Transverse colon (tissue), 4 donors: ENCODE data around the gene TMEM132D. TPM values are rescaled to one million over a fixed set of nuclear protein-coding genes. Genes with fewer than 3 reads are reported as not detected.

ENCODE experiments used
- DNase-seq: peaks from one replicate; pipeline ENCODE4 v3.0.0-alpha.2; 2019
- H3K27ac ChIP-seq, 4 donors: fragments of 200-600 bp; sonication (generic); 2 replicates each; pipeline ENCODE4 v1.5.1; 2016 to 2018; ENCODE audit warnings: inconsistent platforms in 4 of 4
- H3K27me3 ChIP-seq: fragments of 200-600 bp; sonication (generic); 2 replicates; pipeline ENCODE4 v1.5.1; 2017; ENCODE audit warnings: inconsistent platforms
- H3K36me3 ChIP-seq, 4 donors: fragments of 200-600 bp; sonication (generic); 2 replicates each; pipeline ENCODE4 v1.5.1; 2017 to 2019; ENCODE audit warnings: inconsistent platforms in 4 of 4
- H3K4me1 ChIP-seq, 4 donors: fragments of 200-600 bp; sonication (generic); 2 replicates each; pipeline ENCODE4 v1.5.1; 2017 to 2020; ENCODE audit warnings: inconsistent platforms in 4 of 4
- H3K4me3 ChIP-seq, 4 donors: fragments of 200-600 bp; sonication (generic); 1 replicate in 1 of 4; 2 replicates in 3 of 4; pipeline versions ENCODE4 v1.5.1 to v1.6.1; 2017 to 2019; ENCODE audit warnings: inconsistent platforms in 4 of 4
- H3K9me3 ChIP-seq, 2 donors: fragments of 200-600 bp; sonication (generic); 2 replicates each; pipeline ENCODE4 v1.5.1; 2017 to 2019; ENCODE audit warnings: inconsistent platforms in 2 of 2
- EP300 ChIP-seq: sonication (generic); formaldehyde crosslinking; IDR thresholded peaks from one replicate; pipeline ENCODE4 v1.6.1; 2017; ENCODE audit warnings: antibody characterized with exemption, low read depth
- POLR2A ChIP-seq: fragments of 450-650 bp; IDR thresholded peaks from one replicate; pipeline ENCODE4 v1.6.1; 2016; ENCODE audit warnings: antibody characterized with exemption, mild to moderate bottlenecking, moderate library complexity
- POLR2AphosphoS5 ChIP-seq, 3 donors: sonication (generic); formaldehyde crosslinking; IDR thresholded peaks; one replicate each; pipeline ENCODE4 v1.6.1; 2016; ENCODE audit warnings: antibody characterized with exemption in 3 of 3
- WGBS, 2 donors: methylation state at CpG; one replicate each; pipeline ENCODE4 v1.1.5; 2018; ENCODE audit warnings: low coverage in 1 of 2; 5-methylcytosine and 5-hydroxymethylcytosine counted together
- in situ Hi-C, 4 donors: fragments of 200-750 bp; cut with MboI; loops; one replicate each; pipeline versions ENCODE4 v1.15.0 to v1.15.1; 2017; ENCODE audit warnings: low sequenced_read_pairs in 3 of 4, low pct_ligation_motif_present in 1 of 4, low pct_unique_long_range_greater_than_20kb in 1 of 4
- intact Hi-C: fragments of 100-400 bp; cut with DNase I; formaldehyde crosslinking; loops from one replicate; pipeline ENCODE4 v1.15.1; 2023; ENCODE audit warnings: low total_unique reads
- total RNA-seq, 4 donors: library from RNA; depleted of rRNA; stranded (reverse); fragments of >200 nt; gene quantifications; one replicate each; pipeline ENCODE4 v1.1.0, GENCODE V29; 2016
- TF ChIP-seq, protein P1 (sequence below), 5 experiments: fragments of 200-600 bp in 3 of 5; fragments of 450-650 bp in 2 of 5; sonication (generic) in 3 of 5; IDR thresholded peaks; 1 replicate in 2 of 5; 2 replicates in 3 of 5; pipeline ENCODE4 v1.5.1; 2016 to 2017; ENCODE audit warnings: antibody characterized with exemption in 5 of 5, inconsistent platforms in 3 of 5, mild to moderate bottlenecking in 2 of 5, moderate library complexity in 1 of 5

TMEM132D gene
- total RNA-seq, 4 donors from 2014 or later: 0.48 to 0.55 TPM; not detected in 2

DNA sequence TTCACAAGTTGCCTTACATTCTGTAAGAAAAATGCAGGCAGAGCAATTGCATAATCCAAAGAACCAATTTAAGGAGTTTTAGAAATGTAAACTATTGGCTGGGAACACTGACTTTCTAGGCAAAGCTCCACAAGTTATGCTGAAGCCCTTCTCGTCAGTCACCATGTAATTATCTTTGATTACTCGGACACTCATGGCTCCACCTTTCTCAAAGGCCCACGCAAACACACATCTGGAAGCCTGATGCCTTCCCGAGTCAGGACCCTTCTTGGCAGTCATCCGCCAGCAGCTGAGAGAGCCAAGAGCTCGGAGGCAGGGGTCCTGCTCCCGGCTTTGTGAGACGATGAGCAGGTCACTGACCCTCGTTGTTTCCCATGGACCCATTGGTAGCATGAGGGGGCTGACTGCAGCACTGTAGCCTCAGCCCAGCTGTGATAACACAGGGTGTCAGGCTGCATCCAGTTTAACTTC lies 202.2 kb downstream of the TMEM132D start:
- Histone ChIP-seq H3K36me3 (no peaks in the 10 kb centered on the region), H3K9me3 (peaks cover 0 to 7% of the 10 kb centered on the region in 2 donors), H3K27me3 (no peaks in the 10 kb centered on the region), H3K27ac (no peak overlapping the region), H3K4me3 (no peak overlapping the region), H3K4me1 (no peaks in the 10 kb centered on the region)
- DNase-seq: no peak
- TF ChIP-seq POLR2A: no peak
- no peak for TF ChIP-seq EP300
- TF ChIP-seq, protein P1, sequence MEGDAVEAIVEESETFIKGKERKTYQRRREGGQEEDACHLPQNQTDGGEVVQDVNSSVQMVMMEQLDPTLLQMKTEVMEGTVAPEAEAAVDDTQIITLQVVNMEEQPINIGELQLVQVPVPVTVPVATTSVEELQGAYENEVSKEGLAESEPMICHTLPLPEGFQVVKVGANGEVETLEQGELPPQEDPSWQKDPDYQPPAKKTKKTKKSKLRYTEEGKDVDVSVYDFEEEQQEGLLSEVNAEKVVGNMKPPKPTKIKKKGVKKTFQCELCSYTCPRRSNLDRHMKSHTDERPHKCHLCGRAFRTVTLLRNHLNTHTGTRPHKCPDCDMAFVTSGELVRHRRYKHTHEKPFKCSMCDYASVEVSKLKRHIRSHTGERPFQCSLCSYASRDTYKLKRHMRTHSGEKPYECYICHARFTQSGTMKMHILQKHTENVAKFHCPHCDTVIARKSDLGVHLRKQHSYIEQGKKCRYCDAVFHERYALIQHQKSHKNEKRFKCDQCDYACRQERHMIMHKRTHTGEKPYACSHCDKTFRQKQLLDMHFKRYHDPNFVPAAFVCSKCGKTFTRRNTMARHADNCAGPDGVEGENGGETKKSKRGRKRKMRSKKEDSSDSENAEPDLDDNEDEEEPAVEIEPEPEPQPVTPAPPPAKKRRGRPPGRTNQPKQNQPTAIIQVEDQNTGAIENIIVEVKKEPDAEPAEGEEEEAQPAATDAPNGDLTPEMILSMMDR (IDR thresholded peaks at IDR 0.05): no peak
- TF ChIP-seq POLR2AphosphoS5 (IDR thresholded peaks at IDR 0.05): no peak
- WGBS, 2 donors: 51 to 81% methylated on average over 4 to 9 of the region's 9 CpGs
- in situ Hi-C loops (no loop called here), intact Hi-C loops (no loop called here)

DNA sequence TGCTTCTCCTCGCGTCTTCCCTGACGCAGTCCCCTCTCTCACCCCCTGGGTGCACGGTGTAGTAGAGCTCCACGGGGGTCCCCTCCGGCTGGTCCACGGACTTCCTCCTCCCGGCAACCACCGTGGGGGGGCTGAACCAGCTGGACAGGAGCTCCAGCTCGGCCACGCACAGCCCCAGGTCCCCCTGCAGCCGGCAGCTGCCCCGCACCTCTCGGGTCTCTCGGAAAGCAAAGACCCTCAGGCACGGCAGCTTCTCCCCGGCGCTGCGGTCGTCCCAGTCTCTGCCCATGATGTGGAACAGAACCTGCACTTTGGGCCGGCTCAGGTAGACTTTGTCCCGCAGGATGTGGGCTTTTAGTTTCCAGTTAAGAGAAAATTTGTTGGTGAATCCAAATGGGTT lies 203.8 kb downstream of the TMEM132D start:
- in situ Hi-C loops: no loop called here

DNA sequence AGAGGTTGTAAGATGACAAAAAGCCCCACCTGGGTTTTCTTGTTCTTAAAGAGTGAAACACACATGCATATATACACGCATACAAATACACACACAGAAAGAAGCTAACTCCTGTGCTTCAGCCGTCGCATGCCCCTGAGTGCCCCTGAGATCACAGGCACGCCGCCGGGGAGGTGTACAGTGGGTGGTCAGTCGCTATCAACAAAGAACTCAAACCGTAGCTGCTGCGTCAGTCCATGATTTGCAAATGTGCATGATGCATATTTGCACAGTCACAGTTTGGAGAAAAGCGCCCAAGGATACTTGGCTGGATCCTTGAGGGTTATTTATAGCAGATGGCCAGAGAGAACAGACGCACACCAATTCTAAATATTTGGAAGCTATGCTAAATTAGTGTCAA lies 206.9 kb downstream of the TMEM132D start:
- in situ Hi-C loops (no loop called here), intact Hi-C loops (no loop called here)
- Histone ChIP-seq H3K4me1 (no peaks in the 10 kb centered on the region), H3K27ac (no peak overlapping the region), H3K27me3 (no peaks in the 10 kb centered on the region), H3K9me3 (no peaks in the 10 kb centered on the region), H3K36me3 (no peaks in the 10 kb centered on the region), H3K4me3 (no peak overlapping the region)
- WGBS, 2 donors: 20 to 66% methylated on average over 1 to 11 of the region's 11 CpGs
- no peak for DNase-seq
- TF ChIP-seq EP300 (no peak), POLR2A (no peak), POLR2AphosphoS5 (IDR thresholded peaks at IDR 0.05) (no peak)
- TF ChIP-seq, protein P1 (IDR thresholded peaks at IDR 0.05): no peak

More for the DNA sequence above, 203.8 kb downstream of the TMEM132D start:
- WGBS, 2 donors: 94% methylated on average over 21 of the region's 22 CpGs; no CpG with 5 or more reads in 1 of the 2 donors
- no peak overlapping the region for H3K4me3 ChIP-seq
- H3K27ac ChIP-seq: no peak overlapping the region
- no peak for DNase-seq
- no peaks in the 10 kb centered on the region for H3K9me3 ChIP-seq
- H3K4me1 ChIP-seq: no peaks in the 10 kb centered on the region
- intact Hi-C loops: no loop called here
- no peaks in the 10 kb centered on the region for H3K27me3 ChIP-seq
- TF ChIP-seq EP300 (no peak), POLR2A (no peak), POLR2AphosphoS5 (IDR thresholded peaks at IDR 0.05) (no peak)
- TF ChIP-seq, protein P1 (IDR thresholded peaks at IDR 0.05): no peak
- H3K36me3 ChIP-seq: no peaks in the 10 kb centered on the region

DNA sequence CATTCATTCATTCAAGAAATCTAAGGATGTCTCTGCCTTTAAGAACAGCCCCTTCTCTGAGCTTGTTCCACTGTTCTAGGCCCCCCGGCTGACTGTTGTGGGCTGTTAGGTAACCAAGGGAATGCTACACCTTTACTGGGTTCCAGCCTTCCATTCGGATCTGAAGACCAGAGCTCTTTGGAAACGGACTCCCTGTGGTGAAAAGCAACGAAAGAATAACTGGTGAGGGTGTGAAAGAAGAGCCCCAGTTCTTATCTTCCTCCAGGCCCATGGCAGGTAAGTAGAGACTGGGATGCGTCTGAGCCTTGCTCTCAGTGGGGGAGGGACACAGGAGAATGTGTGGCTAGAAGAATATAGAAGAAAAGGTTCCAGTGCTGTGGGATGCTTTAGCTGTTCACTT lies 207.4 kb downstream of the TMEM132D start:
- Histone ChIP-seq H3K27ac (no peak overlapping the region), H3K9me3 (no peaks in the 10 kb centered on the region), H3K36me3 (no peaks in the 10 kb centered on the region), H3K27me3 (no peaks in the 10 kb centered on the region), H3K4me3 (no peak overlapping the region), H3K4me1 (no peaks in the 10 kb centered on the region)
- 49 to 50% methylated on average over 1 to 5 of the region's 5 CpGs for WGBS, 2 donors
- intact Hi-C loops: no loop called here
- in situ Hi-C loops: no loop called here
- TF ChIP-seq, protein P1 (IDR thresholded peaks at IDR 0.05): no peak
- TF ChIP-seq POLR2AphosphoS5 (IDR thresholded peaks at IDR 0.05) (no peak), EP300 (no peak), POLR2A (no peak)
- no peak for DNase-seq
